Astrocyte (in vitro differentiated cells and primary cell): ENCODE results near the gene SNAP25.

Experiments used
- CTCF ChIP-seq: IDR thresholded peaks from 2 replicates; pipeline ENCODE4 v1.5.1; 2011; ENCODE audit warnings: low read depth, mild to moderate bottlenecking, inconsistent platforms, low read length, moderate library complexity; ENCODE audit not compliant: insufficient read depth
- EZH2 ChIP-seq: IDR thresholded peaks from 2 replicates; pipeline ENCODE4 v1.6.1; 2012; ENCODE audit warnings: mild to moderate bottlenecking, low read length, inconsistent platforms; ENCODE audit not compliant: insufficient read depth

GRCh38 chr20:10323729-10324128 is 105.1 kb downstream of the SNAP25 start:
- no peak for TF ChIP-seq EZH2
- TF ChIP-seq CTCF: no peak
